Breast epithelium (tissue), 4 donors: ENCODE measurements around the gene EPN2. TPM values are rescaled to one million over a fixed set of nuclear protein-coding genes. Genes with fewer than 3 reads are reported as not detected.

Experiments used
- DNase-seq, 2 donors: peaks; one replicate each; pipeline ENCODE4 v3.0.0-alpha.2; 2019; ENCODE audit warnings: low spot score in 2 of 2
- H3K27ac ChIP-seq, 2 donors: fragments of 200-600 bp; sonication (generic) in 1 of 2; one replicate each; pipeline ENCODE4 v1.5.1; 2016 to 2019; ENCODE audit warnings: mild to moderate bottlenecking in 1 of 2
- H3K27me3 ChIP-seq, 2 donors: fragments of 200-600 bp; sonication (generic) in 1 of 2; one replicate each; pipeline versions ENCODE4 v1.5.1 to v1.6.0; 2017 to 2019; ENCODE audit warnings: control low read depth in 1 of 2, mild to moderate bottlenecking in 1 of 2
- H3K36me3 ChIP-seq: fragments of 200-600 bp; one replicate; pipeline ENCODE4 v1.5.1; 2019
- H3K4me1 ChIP-seq, 2 donors: fragments of 200-600 bp; sonication (generic); one replicate each; pipeline ENCODE4 v1.5.1; 2016 to 2019; ENCODE audit warnings: control low read depth in 1 of 2
- H3K4me3 ChIP-seq, 3 donors: fragments of 200-600 bp; sonication (generic); 1 replicate in 2 of 3; 2 replicates in 1 of 3; pipeline ENCODE4 v1.5.1; 2016 to 2019; ENCODE audit warnings: mild to moderate bottlenecking in 3 of 3, moderate library complexity in 2 of 3
- H3K9me3 ChIP-seq, 2 donors: fragments of 200-600 bp; sonication (generic) in 1 of 2; one replicate each; pipeline ENCODE4 v1.5.1; 2016 to 2019; ENCODE audit warnings: control low read depth in 1 of 2
- CTCF ChIP-seq, 3 donors: fragments of 450-650 bp; IDR thresholded peaks; one replicate each; pipeline ENCODE4 v1.5.1; 2016 to 2017; ENCODE audit warnings: antibody characterized with exemption in 3 of 3, mild to moderate bottlenecking in 3 of 3, moderate library complexity in 3 of 3
- POLR2A ChIP-seq: fragments of 450-650 bp; IDR thresholded peaks from one replicate; pipeline ENCODE4 v1.6.1; 2016; ENCODE audit warnings: antibody characterized with exemption, mild to moderate bottlenecking, moderate library complexity
- POLR2AphosphoS5 ChIP-seq, 3 donors: sonication (generic); formaldehyde crosslinking; IDR thresholded peaks; one replicate each; pipeline ENCODE4 v1.6.1; 2017; ENCODE audit warnings: antibody characterized with exemption in 3 of 3
- intact Hi-C: fragments of 100-400 bp; cut with DNase I; formaldehyde crosslinking; loops from one replicate; pipeline ENCODE4 v1.15.1; 2023; ENCODE audit warnings: low total_unique reads
- total RNA-seq, 3 donors: library from RNA; depleted of rRNA; stranded (reverse); fragments of >200 nt; gene quantifications; one replicate each; pipeline ENCODE4 v1.1.0, GENCODE V29; 2016

EPN2 gene
- total RNA-seq, 3 donors from 2014 or later: 26.6 to 36.7 (median 30.6) TPM

GRCh38 chr17:19364699-19365498 lies 127.7 kb downstream of the EPN2 start:
- Histone ChIP-seq H3K36me3 (no peaks in the 10 kb centered on the region), H3K27me3 (no peaks in the 10 kb centered on the region), H3K27ac (peak overlapping the region in 1 of 2 donors; percentile 30), H3K4me1 (peaks cover 0 to 10% of the 10 kb centered on the region in 2 donors), H3K4me3 (no peak overlapping the region), H3K9me3 (no peaks in the 10 kb centered on the region)
- TF ChIP-seq CTCF (IDR thresholded peaks at IDR 0.05) (no peak), POLR2AphosphoS5 (IDR thresholded peaks at IDR 0.05) (no peak), POLR2A (no peak)
- DNase-seq: peak in 1 of 2 donors; percentile 67
- intact Hi-C loops: loop anchor here (5.0 to 10.0 kb wide), 2 partner anchors 82 to 290 kb away; no protein-coding TSS in a partner anchor

GRCh38 chr17:19365499-19365817 lies 128.3 kb downstream of the EPN2 start:
- H3K27me3 ChIP-seq: no peaks in the 10 kb centered on the region
- H3K27ac ChIP-seq: no peak overlapping the region
- no peaks in the 10 kb centered on the region for H3K36me3 ChIP-seq
- intact Hi-C loops: loop anchor here (10.0 kb wide), 1 partner anchor 289 kb away; no protein-coding TSS in a partner anchor
- no peaks in the 10 kb centered on the region for H3K9me3 ChIP-seq
- TF ChIP-seq POLR2AphosphoS5 (IDR thresholded peaks at IDR 0.05) (no peak), POLR2A (no peak)
- no peak overlapping the region for H3K4me3 ChIP-seq
- DNase-seq: no peak
- H3K4me1 ChIP-seq: peaks cover 0 to 10% of the 10 kb centered on the region in 2 donors

GRCh38 chr17:19365833-19366636 lies 128.9 kb downstream of the EPN2 start:
- no peak overlapping the region for H3K4me3 ChIP-seq
- peaks cover 0 to 10% of the 10 kb centered on the region in 2 donors for H3K4me1 ChIP-seq
- no peak for DNase-seq
- no peaks in the 10 kb centered on the region for H3K9me3 ChIP-seq
- no peaks in the 10 kb centered on the region for H3K36me3 ChIP-seq
- TF ChIP-seq POLR2A: no peak
- TF ChIP-seq CTCF (IDR thresholded peaks at IDR 0.05): no peak
- TF ChIP-seq POLR2AphosphoS5 (IDR thresholded peaks at IDR 0.05): no peak
- no peak overlapping the region for H3K27ac ChIP-seq
- intact Hi-C loops: loop anchor here (10.0 kb wide), 1 partner anchor 289 kb away; no protein-coding TSS in a partner anchor
- H3K27me3 ChIP-seq: no peaks in the 10 kb centered on the region

- no peak overlapping the region for H3K27ac ChIP-seq
- intact Hi-C loops: loop anchor here (10.0 kb wide), 1 partner anchor 288 kb away; no protein-coding TSS in a partner anchor
- peaks cover 0 to 5% of the 10 kb centered on the region in 2 donors for H3K4me1 ChIP-seq
- no peaks in the 10 kb centered on the region for H3K27me3 ChIP-seq
- no peak for DNase-seq
- TF ChIP-seq POLR2A (no peak), POLR2AphosphoS5 (IDR thresholded peaks at IDR 0.05) (no peak), CTCF (IDR thresholded peaks at IDR 0.05) (no peak)
- H3K4me3 ChIP-seq: no peak overlapping the region
- no peaks in the 10 kb centered on the region for H3K36me3 ChIP-seq
- H3K9me3 ChIP-seq: no peaks in the 10 kb centered on the region
Measured at GRCh38 chr17:19366637-19366972, 129.4 kb downstream of the EPN2 start.

GRCh38 chr17:19368229-19368628 lies 131.1 kb downstream of the EPN2 start:
- Histone ChIP-seq H3K27ac (peak overlapping the region in 1 of 2 donors; percentile 3), H3K4me1 (no peaks in the 10 kb centered on the region), H3K36me3 (no peaks in the 10 kb centered on the region), H3K4me3 (no peak overlapping the region), H3K9me3 (no peaks in the 10 kb centered on the region), H3K27me3 (no peaks in the 10 kb centered on the region)
- intact Hi-C loops: loop anchor here (10.0 kb wide), 1 partner anchor 287 kb away; no protein-coding TSS in a partner anchor
- TF ChIP-seq POLR2A (no peak), POLR2AphosphoS5 (IDR thresholded peaks at IDR 0.05) (no peak), CTCF (IDR thresholded peaks at IDR 0.05) (no peak)
- DNase-seq: no peak
